Astrocyte (in vitro differentiated cells and primary cell): ENCODE data around the gene SCN1B.

Experiments used
- CTCF ChIP-seq: IDR thresholded peaks from 2 replicates; pipeline ENCODE4 v1.5.1; 2011; ENCODE audit warnings: low read depth, mild to moderate bottlenecking, inconsistent platforms, low read length, moderate library complexity; ENCODE audit not compliant: insufficient read depth
- EZH2 ChIP-seq: IDR thresholded peaks from 2 replicates; pipeline ENCODE4 v1.6.1; 2012; ENCODE audit warnings: mild to moderate bottlenecking, low read length, inconsistent platforms; ENCODE audit not compliant: insufficient read depth

- TF ChIP-seq CTCF = no peak
- TF ChIP-seq EZH2 = no peak
These were observed 46.4 kb downstream of the SCN1B start for GRCh38 chr19:35076657-35077056.
